HepG2 (cell line): Measurements from ENCODE around the gene CARMIL1. TPM values are rescaled to one million over a fixed set of nuclear protein-coding genes. Genes with fewer than 3 reads are reported as not detected.

Experiments used
- BATF2 ChIP-seq: sonication (generic); formaldehyde crosslinking; IDR thresholded peaks from 2 replicates; pipeline ENCODE4 v1.8.0; 2022; ENCODE audit warnings: mild to moderate bottlenecking, missing genetic modification reagents, moderate library complexity
- CREM ChIP-seq, 2 experiments: sonication (generic) in 1 of 2; formaldehyde crosslinking in 1 of 2; IDR thresholded peaks; 2 replicates each; pipeline versions ENCODE4 v1.4.0 to v1.6.1; 2016 to 2020; ENCODE audit warnings: antibody characterized with exemption in 1 of 2, mild to moderate bottlenecking in 1 of 2, missing genetic modification reagents in 1 of 2
- FOXA1 ChIP-seq, 2 experiments: fragments of 450-650 bp in 1 of 2; sonication (generic) in 1 of 2; formaldehyde crosslinking in 1 of 2; IDR thresholded peaks; 2 replicates each; pipeline versions ENCODE4 v1.4.0 to v1.6.1; 2016 to 2020; ENCODE audit warnings: missing genetic modification reagents in 1 of 2
- FOXJ3 ChIP-seq: sonication (generic); formaldehyde crosslinking; IDR thresholded peaks from 2 replicates; pipeline ENCODE4 v1.4.0; 2020; ENCODE audit warnings: missing genetic modification reagents, mild to moderate bottlenecking, borderline replicate concordance
- HMG20B ChIP-seq: conservative IDR thresholded peaks from 2 replicates; pipeline ENCODE4 v1.6.1; 2016; ENCODE audit warnings: missing genetic modification reagents, missing compliant biosample characterization
- MIER3 ChIP-seq: IDR thresholded peaks from 2 replicates; pipeline ENCODE4 v1.6.1; 2016; ENCODE audit warnings: missing compliant biosample characterization, borderline replicate concordance
- NKX3-1 ChIP-seq: sonication (generic); formaldehyde crosslinking; IDR thresholded peaks from 2 replicates; pipeline ENCODE4 v1.5.0; 2020; ENCODE audit warnings: missing genetic modification reagents
- PHF8 ChIP-seq: sonication (generic); formaldehyde crosslinking; IDR thresholded peaks from 2 replicates; pipeline ENCODE4 v1.5.0; 2020; ENCODE audit warnings: missing genetic modification reagents
- PTBP1 ChIP-seq: fragments of 200-400 bp; formaldehyde crosslinking; IDR thresholded peaks from 2 replicates; pipeline ENCODE4 v1.6.1; 2018; ENCODE audit warnings: low read length, low read depth; ENCODE audit not compliant: poor library complexity, severe bottlenecking
- SUZ12 ChIP-seq: fragments of 150-350 bp; IDR thresholded peaks from 2 replicates; pipeline ENCODE4 v1.6.1; 2014; ENCODE audit warnings: low read depth, low read length
- ZNF234 ChIP-seq: sonication (generic); formaldehyde crosslinking; conservative IDR thresholded peaks from 2 replicates; pipeline ENCODE4 v1.5.1; 2020; ENCODE audit warnings: mild to moderate bottlenecking, missing genetic modification reagents
- ZNF253 ChIP-seq: sonication (generic); formaldehyde crosslinking; IDR thresholded peaks from 2 replicates; pipeline ENCODE4 v1.8.0; 2022; ENCODE audit warnings: mild to moderate bottlenecking, missing genetic modification reagents, borderline replicate concordance
- ZNF407 ChIP-seq: sonication (generic); formaldehyde crosslinking; IDR thresholded peaks from one replicate; pipeline ENCODE4 v1.5.1; 2020; ENCODE audit warnings: mild to moderate bottlenecking, missing genetic modification reagents; ENCODE audit errors: not compliant biosample characterization
- ZNF431 ChIP-seq: sonication (generic); formaldehyde crosslinking; IDR thresholded peaks from 2 replicates; pipeline ENCODE4 v1.9.0; 2022; ENCODE audit warnings: missing genetic modification reagents, low read depth, mild to moderate bottlenecking, borderline replicate concordance
- ZNF547 ChIP-seq: sonication (generic); formaldehyde crosslinking; IDR thresholded peaks from 2 replicates; pipeline ENCODE4 v1.5.1; 2020; ENCODE audit warnings: mild to moderate bottlenecking, missing genetic modification reagents
- ZNF737 ChIP-seq: sonication (generic); formaldehyde crosslinking; IDR thresholded peaks from 2 replicates; pipeline ENCODE4 v1.5.0; 2020; ENCODE audit warnings: missing genetic modification reagents, mild to moderate bottlenecking, borderline replicate concordance
- ZNF841 ChIP-seq: sonication (generic); formaldehyde crosslinking; IDR thresholded peaks from 2 replicates; pipeline ENCODE4 v1.8.1; 2023; ENCODE audit warnings: missing genetic modification reagents, borderline replicate concordance
- polyA plus RNA-seq, 8 experiments: library from polyadenylated mRNA; depleted of rRNA in 3 of 8; stranded (reverse) in 7 of 8; unstranded in 1 of 8; fragments of >200 nt; fragmentation: Illumina TruSeq in 4 of 8; extraction: Trizol in 4 of 8; gene quantifications; 2 replicates each; pipeline versions ENCODE4 v1.2.1 to v1.2.3, GENCODE V29; 2011 to 2016; ENCODE audit warnings: low read depth in 4 of 8, missing spikeins in 1 of 8, mixed read lengths in 1 of 8; ENCODE audit not compliant: insufficient read depth in 1 of 8
- total RNA-seq, 5 experiments: library from RNA; depleted of rRNA; stranded (reverse); fragments of >200 nt; fragmentation: Illumina TruSeq; extraction: Trizol; gene quantifications; 2 replicates each; pipeline ENCODE4 v1.2.3, GENCODE V29; 2016; ENCODE audit warnings: low read depth in 1 of 5
- TF ChIP-seq, protein P1 (sequence below): fragments of 450-650 bp; IDR thresholded peaks from 2 replicates; pipeline ENCODE4 v1.6.1; 2017; ENCODE audit warnings: mild to moderate bottlenecking

The CARMIL1 gene
- total and polyA plus RNA-seq, 2 of the 13 experiments (the other 11 are each of a cell fraction or from before 2014, with no cell fraction given): 1.8 to 2.6 TPM

- no peak for TF ChIP-seq ZNF407 (CRISPR knock-in tag)
- TF ChIP-seq ZNF234 (CRISPR knock-in tag): no peak
- no peak for TF ChIP-seq BATF2 (CRISPR knock-in tag)
- peak; percentile 66; the same call in 1 of the 2 replicates for TF ChIP-seq HMG20B (CRISPR knock-in tag)
- TF ChIP-seq, protein P1, sequence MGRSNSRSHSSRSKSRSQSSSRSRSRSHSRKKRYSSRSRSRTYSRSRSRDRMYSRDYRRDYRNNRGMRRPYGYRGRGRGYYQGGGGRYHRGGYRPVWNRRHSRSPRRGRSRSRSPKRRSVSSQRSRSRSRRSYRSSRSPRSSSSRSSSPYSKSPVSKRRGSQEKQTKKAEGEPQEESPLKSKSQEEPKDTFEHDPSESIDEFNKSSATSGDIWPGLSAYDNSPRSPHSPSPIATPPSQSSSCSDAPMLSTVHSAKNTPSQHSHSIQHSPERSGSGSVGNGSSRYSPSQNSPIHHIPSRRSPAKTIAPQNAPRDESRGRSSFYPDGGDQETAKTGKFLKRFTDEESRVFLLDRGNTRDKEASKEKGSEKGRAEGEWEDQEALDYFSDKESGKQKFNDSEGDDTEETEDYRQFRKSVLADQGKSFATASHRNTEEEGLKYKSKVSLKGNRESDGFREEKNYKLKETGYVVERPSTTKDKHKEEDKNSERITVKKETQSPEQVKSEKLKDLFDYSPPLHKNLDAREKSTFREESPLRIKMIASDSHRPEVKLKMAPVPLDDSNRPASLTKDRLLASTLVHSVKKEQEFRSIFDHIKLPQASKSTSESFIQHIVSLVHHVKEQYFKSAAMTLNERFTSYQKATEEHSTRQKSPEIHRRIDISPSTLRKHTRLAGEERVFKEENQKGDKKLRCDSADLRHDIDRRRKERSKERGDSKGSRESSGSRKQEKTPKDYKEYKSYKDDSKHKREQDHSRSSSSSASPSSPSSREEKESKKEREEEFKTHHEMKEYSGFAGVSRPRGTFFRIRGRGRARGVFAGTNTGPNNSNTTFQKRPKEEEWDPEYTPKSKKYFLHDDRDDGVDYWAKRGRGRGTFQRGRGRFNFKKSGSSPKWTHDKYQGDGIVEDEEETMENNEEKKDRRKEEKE: no peak
- no peak for TF ChIP-seq ZNF431 (CRISPR knock-in tag)
- TF ChIP-seq ZNF547: no peak
- 0 out of 2 replicates have a peak, but pooled peaks have one; percentile 26 for TF ChIP-seq NKX3-1 (CRISPR knock-in tag)
- peak; percentile 71; the same call in 1 of the 2 replicates for TF ChIP-seq CREM (IDR thresholded peaks at IDR 0.05)
- TF ChIP-seq CREM (CRISPR knock-in tag; IDR thresholded peaks at IDR 0.05): no peak
- TF ChIP-seq FOXA1 (IDR thresholded peaks at IDR 0.05): no peak
- peak; percentile 18; the same call in 1 of the 2 replicates for TF ChIP-seq FOXA1 (CRISPR knock-in tag; IDR thresholded peaks at IDR 0.05)
- no peak for TF ChIP-seq PHF8 (CRISPR knock-in tag)
- TF ChIP-seq MIER3 (CRISPR knock-in tag): peak; percentile 87; the same call in 1 of the 2 replicates
- TF ChIP-seq SUZ12: no peak
- TF ChIP-seq ZNF737 (CRISPR knock-in tag): no peak
- no peak for TF ChIP-seq ZNF841 (CRISPR knock-in tag)
- TF ChIP-seq FOXJ3: 0 out of 2 replicates have a peak, but pooled peaks have one; percentile 38
- TF ChIP-seq ZNF253 (CRISPR knock-in tag): no peak
- TF ChIP-seq PTBP1: no peak
Measured at GRCh38 chr6:25635886-25636317, 356.7 kb downstream of the CARMIL1 start (continued).
